Activated CD4-positive, alpha-beta T cell treated with anti-CD3 and anti-CD28 coated beads, Interleukin-2, amount 10 ng/mL, durations not matched to agents 7 days and 5 days (primary cell): ENCODE data around the gene PAWR. TPM values are rescaled to one million over a fixed set of nuclear protein-coding genes. Genes with fewer than 3 reads are reported as not detected.
"Not testable (repeated sequence)": the region's sequence is repeated elsewhere in the genome, so short reads cannot be mapped to it uniquely, and the experiment has no call there.

Source experiments
- CTCF ChIA-PET: fragments of 350-600 bp; sonication (Branson Sonifier 250); formaldehyde crosslinking; loops from one replicate; lab custom pipeline; 2021; ENCODE audit warnings: antibody characterized with exemption; lab: Charles Lee
- POLR2A ChIA-PET: fragments of 350-600 bp; sonication (Branson Sonifier 250); formaldehyde crosslinking; loops from one replicate; lab custom pipeline; 2021; ENCODE audit warnings: antibody characterized with exemption; lab: Charles Lee
- DNase-seq: peaks from one replicate; pipeline ENCODE4 v3.0.0-alpha.2; 2020
- H3K27ac Mint-ChIP-seq: one replicate; pipeline ENCODE4 v1.8.0; 2021; ENCODE audit warnings: mild to moderate bottlenecking, moderate library complexity, mixed read lengths
- H3K27me3 Mint-ChIP-seq: one replicate; pipeline ENCODE4 v1.8.0; 2021; ENCODE audit warnings: mixed read lengths
- H3K36me3 Mint-ChIP-seq: one replicate; pipeline ENCODE4 v1.8.0; 2021; ENCODE audit warnings: low read depth, mixed read lengths
- H3K4me1 Mint-ChIP-seq: one replicate; pipeline ENCODE4 v1.8.0; 2021; ENCODE audit warnings: mixed read lengths
- H3K4me3 Mint-ChIP-seq: one replicate; pipeline ENCODE4 v1.8.0; 2021; ENCODE audit warnings: mild to moderate bottlenecking, moderate library complexity, mixed read lengths
- H3K9me3 Mint-ChIP-seq: one replicate; pipeline ENCODE4 v1.8.0; 2021; ENCODE audit warnings: mixed read lengths
- total RNA-seq, 2 experiments: library from RNA; stranded (reverse); gene quantifications; one replicate each; pipeline ENCODE4 v1.2.3, GENCODE V29; 2021

The PAWR gene
- total RNA-seq, 2 experiments from 2014 or later: 7.6 to 8.0 TPM

GRCh38 chr12:79629561-79629960, 61.2 kb downstream of the PAWR start:
- no peaks in the 10 kb centered on the region for H3K9me3 Mint-ChIP-seq
- H3K4me1 Mint-ChIP-seq: no peaks in the 10 kb centered on the region
- no peak for DNase-seq
- no peak overlapping the region for H3K27ac Mint-ChIP-seq
- H3K4me3 Mint-ChIP-seq: no peak overlapping the region
- ChIA-PET POLR2A (interaction anchor here (0.6 kb wide), 1 partner anchor 321 kb away, joined by 3 read pairs; no protein-coding TSS in a partner anchor), CTCF (no interaction called here)
- H3K36me3 Mint-ChIP-seq: no peaks in the 10 kb centered on the region
- H3K27me3 Mint-ChIP-seq: no peaks in the 10 kb centered on the region

- H3K27ac Mint-ChIP-seq, H3K4me3 Mint-ChIP-seq, H3K4me1 Mint-ChIP-seq, DNase-seq, H3K36me3 Mint-ChIP-seq, H3K9me3 Mint-ChIP-seq, CTCF ChIA-PET, H3K27me3 Mint-ChIP-seq, POLR2A ChIA-PET: not testable (repeated sequence)
These were observed 64.0 kb downstream of the PAWR start for GRCh38 chr12:79626735-79627134.

- Mint-ChIP-seq H3K4me1 (no peaks in the 10 kb centered on the region), H3K36me3 (no peaks in the 10 kb centered on the region), H3K27me3 (peaks cover 2% of the 10 kb centered on the region), H3K27ac (no peak overlapping the region), H3K9me3 (no peaks in the 10 kb centered on the region), H3K4me3 (no peak overlapping the region)
- POLR2A ChIA-PET: no interaction called here
- DNase-seq: no peak
- CTCF ChIA-PET: no interaction called here
These were observed 66.4 kb downstream of the PAWR start for GRCh38 chr12:79624378-79624777.

GRCh38 chr12:79619872-79620562, 70.7 kb downstream of the PAWR start:
- H3K27me3 Mint-ChIP-seq: peaks cover 2% of the 10 kb centered on the region
- no peaks in the 10 kb centered on the region for H3K36me3 Mint-ChIP-seq
- no peaks in the 10 kb centered on the region for H3K9me3 Mint-ChIP-seq
- CTCF ChIA-PET: no interaction called here
- POLR2A ChIA-PET: no interaction called here
- H3K4me3 Mint-ChIP-seq: no peak overlapping the region
- no peaks in the 10 kb centered on the region for H3K4me1 Mint-ChIP-seq
- no peak for DNase-seq
- no peak overlapping the region for H3K27ac Mint-ChIP-seq

GRCh38 chr12:79618848-79619404, 71.8 kb downstream of the PAWR start:
- H3K4me1 Mint-ChIP-seq: no peaks in the 10 kb centered on the region
- H3K36me3 Mint-ChIP-seq: no peaks in the 10 kb centered on the region
- DNase-seq: no peak
- H3K27me3 Mint-ChIP-seq: peaks cover 2% of the 10 kb centered on the region
- H3K4me3 Mint-ChIP-seq: no peak overlapping the region
- no peak overlapping the region for H3K27ac Mint-ChIP-seq
- no peaks in the 10 kb centered on the region for H3K9me3 Mint-ChIP-seq
- ChIA-PET POLR2A (no interaction called here), CTCF (no interaction called here)

GRCh38 chr12:79617696-79618095, 73.1 kb downstream of the PAWR start:
- Mint-ChIP-seq H3K36me3 (no peaks in the 10 kb centered on the region), H3K27me3 (peaks cover 2% of the 10 kb centered on the region), H3K9me3 (no peaks in the 10 kb centered on the region), H3K27ac (no peak overlapping the region), H3K4me3 (no peak overlapping the region), H3K4me1 (no peaks in the 10 kb centered on the region)
- ChIA-PET POLR2A (no interaction called here), CTCF (no interaction called here)
- no peak for DNase-seq

GRCh38 chr12:79615596-79616560, 74.9 kb downstream of the PAWR start:
- no peak overlapping the region for H3K4me3 Mint-ChIP-seq
- H3K27me3 Mint-ChIP-seq: no peaks in the 10 kb centered on the region
- no peaks in the 10 kb centered on the region for H3K36me3 Mint-ChIP-seq
- no peaks in the 10 kb centered on the region for H3K9me3 Mint-ChIP-seq
- DNase-seq: no peak
- no peaks in the 10 kb centered on the region for H3K4me1 Mint-ChIP-seq
- ChIA-PET POLR2A (no interaction called here), CTCF (interaction anchor here (0.6 kb wide), 1 partner anchor 635 kb away, joined by 4 read pairs; no protein-coding TSS in a partner anchor)
- H3K27ac Mint-ChIP-seq: no peak overlapping the region

GRCh38 chr12:79614730-79615129, 76.0 kb downstream of the PAWR start:
- CTCF ChIA-PET: no interaction called here
- H3K4me3 Mint-ChIP-seq: no peak overlapping the region
- no peaks in the 10 kb centered on the region for H3K27me3 Mint-ChIP-seq

GRCh38 chr12:79601908-79602307, 88.9 kb downstream of the PAWR start:
- ChIA-PET CTCF (no interaction called here), POLR2A (no interaction called here)
- no peaks in the 10 kb centered on the region for H3K27me3 Mint-ChIP-seq
- H3K9me3 Mint-ChIP-seq: no peaks in the 10 kb centered on the region
- no peak overlapping the region for H3K4me3 Mint-ChIP-seq
- no peak for DNase-seq
- H3K4me1 Mint-ChIP-seq: no peaks in the 10 kb centered on the region
- no peaks in the 10 kb centered on the region for H3K36me3 Mint-ChIP-seq
- H3K27ac Mint-ChIP-seq: no peak overlapping the region

More at GRCh38 chr12:79614730-79615129, 76.0 kb downstream of the PAWR start:
- H3K27ac Mint-ChIP-seq: no peak overlapping the region
- H3K36me3 Mint-ChIP-seq: no peaks in the 10 kb centered on the region
- POLR2A ChIA-PET: no interaction called here
- H3K4me1 Mint-ChIP-seq: no peaks in the 10 kb centered on the region
- H3K9me3 Mint-ChIP-seq: no peaks in the 10 kb centered on the region
- no peak for DNase-seq

GRCh38 chr12:79597910-79598309, 92.9 kb downstream of the PAWR start:
- H3K4me3 Mint-ChIP-seq: no peak overlapping the region
- POLR2A ChIA-PET: no interaction called here
- H3K36me3 Mint-ChIP-seq: no peaks in the 10 kb centered on the region
- no peak overlapping the region for H3K27ac Mint-ChIP-seq
- H3K4me1 Mint-ChIP-seq: no peaks in the 10 kb centered on the region
- no peaks in the 10 kb centered on the region for H3K27me3 Mint-ChIP-seq
- CTCF ChIA-PET: no interaction called here
- DNase-seq: no peak
- H3K9me3 Mint-ChIP-seq: no peaks in the 10 kb centered on the region

GRCh38 chr12:79596719-79597350, 93.9 kb downstream of the PAWR start:
- DNase-seq: no peak
- no peaks in the 10 kb centered on the region for H3K27me3 Mint-ChIP-seq
- H3K4me1 Mint-ChIP-seq: no peaks in the 10 kb centered on the region
- CTCF ChIA-PET: no interaction called here
- H3K27ac Mint-ChIP-seq: no peak overlapping the region
- no peak overlapping the region for H3K4me3 Mint-ChIP-seq
- no peaks in the 10 kb centered on the region for H3K9me3 Mint-ChIP-seq
- no peaks in the 10 kb centered on the region for H3K36me3 Mint-ChIP-seq
- POLR2A ChIA-PET: no interaction called here

- Mint-ChIP-seq H3K27ac (no peak overlapping the region), H3K4me1 (no peaks in the 10 kb centered on the region), H3K27me3 (no peaks in the 10 kb centered on the region), H3K36me3 (no peaks in the 10 kb centered on the region), H3K4me3 (no peak overlapping the region), H3K9me3 (no peaks in the 10 kb centered on the region)
- CTCF ChIA-PET: no interaction called here
- POLR2A ChIA-PET: no interaction called here
- no peak for DNase-seq
These were observed 95.5 kb downstream of the PAWR start for GRCh38 chr12:79595273-79595672.

GRCh38 chr12:79592865-79593264, 97.9 kb downstream of the PAWR start:
- Mint-ChIP-seq H3K36me3 (no peaks in the 10 kb centered on the region), H3K27ac (no peak overlapping the region), H3K4me1 (no peaks in the 10 kb centered on the region), H3K9me3 (no peaks in the 10 kb centered on the region), H3K27me3 (no peaks in the 10 kb centered on the region), H3K4me3 (no peak overlapping the region)
- DNase-seq: no peak
- POLR2A ChIA-PET: no interaction called here
- CTCF ChIA-PET: no interaction called here
